Measurements from ENCODE around the gene DIP2B.

Gene DIP2B

DNA sequence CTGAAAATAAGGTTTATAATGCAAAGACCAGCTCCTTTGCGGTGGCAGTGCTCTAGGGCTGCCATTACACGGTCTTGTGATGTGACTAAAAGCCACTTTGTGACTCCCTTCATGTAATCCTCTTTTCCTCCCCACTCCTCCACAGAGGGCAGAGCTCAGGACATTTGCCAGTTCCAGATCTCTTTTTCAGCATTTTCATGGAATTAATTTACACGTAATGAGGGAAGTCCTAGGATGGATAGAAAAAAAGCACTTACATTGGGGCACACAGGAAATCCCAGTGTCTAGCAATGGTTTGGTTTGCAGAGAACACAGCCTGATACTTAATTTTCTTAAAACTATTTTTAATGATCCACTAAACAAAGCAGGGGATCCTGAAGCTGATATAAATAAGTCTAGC is 241.6 kb downstream of the DIP2B start:
- Histone ChIP-seq H3K9ac (ENCODE audit: insufficient read length, low read depth) (no peak overlapping the region), H3K4me3 (ENCODE audit: insufficient read length, low read depth) (no peak overlapping the region), H3K36me3 (ENCODE audit: insufficient read depth, insufficient read length, low read length) (peaks cover 35% of the 10 kb centered on the region), H3K27me3 (ENCODE audit: insufficient read depth, insufficient read length) (no peaks in the 10 kb centered on the region), H3K9me3 (ENCODE audit: insufficient read depth, low read length) (no peaks in the 10 kb centered on the region), H3K4me1 (ENCODE audit: insufficient read depth, insufficient read length) (peaks cover 2% of the 10 kb centered on the region)
- no peak for DNase-seq (ENCODE audit: low read depth, low spot score)
- no peak for TF ChIP-seq SUZ12 (IDR thresholded peaks at IDR 0.05; ENCODE audit: extremely low read depth, insufficient read depth, insufficient read length)
- TF ChIP-seq YY1 (IDR thresholded peaks at IDR 0.05; ENCODE audit: insufficient read depth, insufficient read length): no peak
- no peak for TF ChIP-seq ZNF274 (IDR thresholded peaks at IDR 0.05; ENCODE audit: low read depth, low read length)

DNA sequence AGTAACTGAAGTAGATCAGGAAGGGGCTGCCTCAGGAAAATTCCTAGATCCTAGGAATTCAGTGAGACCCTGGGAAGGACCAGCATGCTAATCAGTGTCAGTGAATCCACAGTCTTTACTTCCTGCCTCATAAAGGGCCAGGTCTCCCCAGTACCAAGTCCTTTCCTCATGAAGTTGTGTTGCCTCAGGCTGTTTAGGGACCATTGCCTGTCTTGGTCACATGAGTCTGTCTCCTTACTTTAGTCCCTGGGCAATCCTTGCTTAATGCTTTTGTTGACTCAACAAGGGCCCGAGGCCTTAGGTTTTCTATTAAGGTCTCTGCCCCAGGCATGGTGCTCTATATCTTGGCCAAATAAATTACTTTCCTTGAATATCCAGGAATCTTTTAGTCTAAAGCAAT is 243.0 kb downstream of the DIP2B start:
- Histone ChIP-seq H3K27me3 (ENCODE audit: insufficient read depth, insufficient read length) (no peaks in the 10 kb centered on the region), H3K4me3 (ENCODE audit: insufficient read length, low read depth) (no peak overlapping the region), H3K9ac (ENCODE audit: insufficient read length, low read depth) (no peak overlapping the region), H3K36me3 (ENCODE audit: insufficient read depth, insufficient read length, low read length) (peaks cover 28% of the 10 kb centered on the region), H3K4me1 (ENCODE audit: insufficient read depth, insufficient read length) (peaks cover 2% of the 10 kb centered on the region), H3K9me3 (ENCODE audit: insufficient read depth, low read length) (no peaks in the 10 kb centered on the region)
- TF ChIP-seq YY1 (IDR thresholded peaks at IDR 0.05; ENCODE audit: insufficient read depth, insufficient read length) (no peak), SUZ12 (IDR thresholded peaks at IDR 0.05; ENCODE audit: extremely low read depth, insufficient read depth, insufficient read length) (no peak), ZNF274 (IDR thresholded peaks at IDR 0.05; ENCODE audit: low read depth, low read length) (no peak)
- peak; percentile 52 for DNase-seq (ENCODE audit: low read depth, low spot score)

- H3K27me3 ChIP-seq (ENCODE audit: insufficient read depth, insufficient read length): no peaks in the 10 kb centered on the region
- H3K4me3 ChIP-seq (ENCODE audit: insufficient read length, low read depth): no peak overlapping the region
- TF ChIP-seq ZNF274 (IDR thresholded peaks at IDR 0.05; ENCODE audit: low read depth, low read length) (no peak), SUZ12 (IDR thresholded peaks at IDR 0.05; ENCODE audit: extremely low read depth, insufficient read depth, insufficient read length) (no peak), YY1 (IDR thresholded peaks at IDR 0.05; ENCODE audit: insufficient read depth, insufficient read length) (no peak)
- peaks cover 15% of the 10 kb centered on the region for H3K36me3 ChIP-seq (ENCODE audit: insufficient read depth, insufficient read length, low read length)
- H3K4me1 ChIP-seq (ENCODE audit: insufficient read depth, insufficient read length): peaks cover 2% of the 10 kb centered on the region
- H3K9me3 ChIP-seq (ENCODE audit: insufficient read depth, low read length): no peaks in the 10 kb centered on the region
- no peak for DNase-seq (ENCODE audit: low read depth, low spot score)
- H3K9ac ChIP-seq (ENCODE audit: insufficient read length, low read depth): no peak overlapping the region
Observed at GRCh38 chr12:50749459-50749882, 244.7 kb downstream of the DIP2B start.

- Histone ChIP-seq H3K9ac (ENCODE audit: insufficient read length, low read depth) (no peak overlapping the region), H3K36me3 (ENCODE audit: insufficient read depth, insufficient read length, low read length) (peaks cover 6% of the 10 kb centered on the region), H3K4me1 (ENCODE audit: insufficient read depth, insufficient read length) (peaks cover 2% of the 10 kb centered on the region), H3K4me3 (ENCODE audit: insufficient read length, low read depth) (no peak overlapping the region), H3K9me3 (ENCODE audit: insufficient read depth, low read length) (no peaks in the 10 kb centered on the region), H3K27me3 (ENCODE audit: insufficient read depth, insufficient read length) (no peaks in the 10 kb centered on the region)
- TF ChIP-seq SUZ12 (IDR thresholded peaks at IDR 0.05; ENCODE audit: extremely low read depth, insufficient read depth, insufficient read length): no peak
- no peak for TF ChIP-seq YY1 (IDR thresholded peaks at IDR 0.05; ENCODE audit: insufficient read depth, insufficient read length)
- no peak for TF ChIP-seq ZNF274 (IDR thresholded peaks at IDR 0.05; ENCODE audit: low read depth, low read length)
- DNase-seq (ENCODE audit: low read depth, low spot score): no peak
Observed at GRCh38 chr12:50750366-50750765, 245.6 kb downstream of the DIP2B start.

DNA sequence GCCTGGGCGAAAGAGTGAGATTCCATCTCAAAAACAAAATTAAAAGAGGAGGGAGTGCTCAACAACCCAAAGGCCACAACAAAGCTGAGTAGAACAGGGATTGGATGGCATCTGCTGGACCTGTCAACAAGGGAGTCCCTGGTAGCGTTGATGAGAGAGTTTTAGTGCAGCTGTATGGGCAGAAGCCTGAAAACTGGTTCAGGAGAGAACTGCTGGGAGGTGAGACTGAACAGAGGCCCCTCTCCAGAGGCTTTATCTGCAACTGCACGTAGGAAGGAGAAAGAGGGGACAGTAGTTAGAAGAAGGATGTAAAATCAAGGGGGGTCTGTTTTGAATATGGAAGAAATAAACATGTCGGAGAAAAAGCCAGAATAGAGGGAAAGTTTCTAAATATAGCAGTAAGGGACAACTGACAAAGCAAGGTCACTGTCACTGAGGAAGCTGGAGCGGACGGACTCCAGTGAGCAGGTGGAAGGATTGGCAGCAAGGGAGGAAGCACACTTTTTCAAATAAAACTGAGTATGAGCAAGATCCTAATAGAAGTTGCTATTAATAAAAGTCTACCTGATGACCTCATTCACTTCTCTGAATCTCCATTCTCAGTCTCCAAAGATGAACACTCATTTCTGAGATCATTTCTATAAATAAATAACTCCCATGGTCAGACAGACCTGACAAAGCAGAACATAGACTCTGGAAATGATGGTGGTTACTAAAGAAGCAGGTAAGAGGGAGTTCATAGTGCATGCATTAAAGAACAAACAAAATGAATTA is 247.3 kb downstream of the DIP2B start:
- H3K4me1 ChIP-seq (ENCODE audit: insufficient read depth, insufficient read length): peaks cover 2% of the 10 kb centered on the region
- TF ChIP-seq SUZ12 (IDR thresholded peaks at IDR 0.05; ENCODE audit: extremely low read depth, insufficient read depth, insufficient read length) (no peak), YY1 (IDR thresholded peaks at IDR 0.05; ENCODE audit: insufficient read depth, insufficient read length) (no peak), ZNF274 (IDR thresholded peaks at IDR 0.05; ENCODE audit: low read depth, low read length) (no peak)
- no peak overlapping the region for H3K9ac ChIP-seq (ENCODE audit: insufficient read length, low read depth)
- no peaks in the 10 kb centered on the region for H3K36me3 ChIP-seq (ENCODE audit: insufficient read depth, insufficient read length, low read length)
- no peak for DNase-seq (ENCODE audit: low read depth, low spot score)
- no peaks in the 10 kb centered on the region for H3K27me3 ChIP-seq (ENCODE audit: insufficient read depth, insufficient read length)
- no peaks in the 10 kb centered on the region for H3K9me3 ChIP-seq (ENCODE audit: insufficient read depth, low read length)
- H3K4me3 ChIP-seq (ENCODE audit: insufficient read length, low read depth): no peak overlapping the region

DNA sequence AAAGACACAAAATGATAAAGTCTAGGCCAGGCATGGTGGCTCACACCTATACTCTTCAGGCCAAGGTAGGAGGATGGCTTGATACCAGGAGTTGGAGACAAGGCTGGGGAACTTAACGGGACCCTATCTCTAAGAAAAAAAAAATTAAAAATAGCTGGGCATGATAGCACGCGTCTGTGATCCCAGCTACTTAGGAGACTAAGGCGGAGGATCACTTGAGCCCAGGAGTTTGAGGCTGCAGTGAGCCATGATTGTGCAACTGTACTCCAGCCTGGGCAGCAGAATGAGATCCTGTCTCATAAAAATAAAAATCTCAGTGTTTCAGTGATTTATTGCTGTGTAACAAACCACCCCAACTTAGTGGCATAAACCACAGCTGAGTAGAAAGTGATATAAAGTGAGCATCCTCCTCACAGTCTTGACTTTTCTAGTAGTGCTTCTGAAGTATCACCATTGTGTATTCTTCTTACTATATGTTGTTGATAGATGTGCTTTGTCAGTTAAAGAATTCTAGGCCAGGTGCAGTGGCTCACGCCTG is 248.5 kb downstream of the DIP2B start:
- Histone ChIP-seq H3K4me3 (ENCODE audit: insufficient read length, low read depth) (no peak overlapping the region), H3K27me3 (ENCODE audit: insufficient read depth, insufficient read length) (no peaks in the 10 kb centered on the region), H3K36me3 (ENCODE audit: insufficient read depth, insufficient read length, low read length) (no peaks in the 10 kb centered on the region), H3K9me3 (ENCODE audit: insufficient read depth, low read length) (no peaks in the 10 kb centered on the region), H3K4me1 (ENCODE audit: insufficient read depth, insufficient read length) (no peaks in the 10 kb centered on the region), H3K9ac (ENCODE audit: insufficient read length, low read depth) (no peak overlapping the region)
- TF ChIP-seq ZNF274 (IDR thresholded peaks at IDR 0.05; ENCODE audit: low read depth, low read length) (no peak), YY1 (IDR thresholded peaks at IDR 0.05; ENCODE audit: insufficient read depth, insufficient read length) (no peak), SUZ12 (IDR thresholded peaks at IDR 0.05; ENCODE audit: extremely low read depth, insufficient read depth, insufficient read length) (no peak)
- DNase-seq (ENCODE audit: low read depth, low spot score): no peak

GRCh38 chr12:50763639-50764285 is 259.0 kb downstream of the DIP2B start, which contains the start of gene ATF1:
TSS of gene ATF1 (plus strand) at chr12:50764101. CDS start at chr12:50780146, 16,045 bp downstream.
- Histone ChIP-seq H3K9me3 (ENCODE audit: insufficient read depth, low read length) (no peaks in the 10 kb centered on the region), H3K4me3 (ENCODE audit: insufficient read length, low read depth) (peak within 1 kb of the TSS; percentile 84), H3K27me3 (ENCODE audit: insufficient read depth, insufficient read length) (no peaks in the 10 kb centered on the region), H3K9ac (ENCODE audit: insufficient read length, low read depth) (peak within 1 kb of the TSS; percentile 94), H3K36me3 (ENCODE audit: insufficient read depth, insufficient read length, low read length) (no peaks in the 10 kb centered on the region), H3K4me1 (ENCODE audit: insufficient read depth, insufficient read length) (no peaks in the 10 kb centered on the region)
- peak; percentile 92 for TF ChIP-seq YY1 (IDR thresholded peaks at IDR 0.05; ENCODE audit: insufficient read depth, insufficient read length)
- TF ChIP-seq ZNF274 (IDR thresholded peaks at IDR 0.05; ENCODE audit: low read depth, low read length): no peak
- TF ChIP-seq SUZ12 (IDR thresholded peaks at IDR 0.05; ENCODE audit: extremely low read depth, insufficient read depth, insufficient read length): no peak
- peak; percentile 90 for DNase-seq (ENCODE audit: low read depth, low spot score)
